A549 (cell line): Measurements from ENCODE around the gene INHBA. TPM values are rescaled to one million over a fixed set of nuclear protein-coding genes. Genes with fewer than 3 reads are reported as not detected.

Source experiments
- ATAC-seq, 2 experiments: fragments of 200-7000 bp in 1 of 2; fragments of >200 bp in 1 of 2; cut with Nextera tagmentation in 1 of 2; cut with Tn5 transposase in 1 of 2; 3 replicates each; pipeline versions ENCODE4 v1.8.0 to v1.9.1; 2018 to 2020; ENCODE audit warnings: mild to moderate bottlenecking in 1 of 2, moderate library complexity in 1 of 2
- CTCF ChIA-PET: fragments of 300-600 bp; sonication (Branson Sonifier 250); formaldehyde crosslinking; extraction: SDS; loops from one replicate; lab custom pipeline; 2021; ENCODE audit warnings: antibody characterized with exemption, inconsistent platforms; lab: Yijun Ruan, JAX
- POLR2A ChIA-PET: fragments of 350-600 bp; formaldehyde crosslinking; extraction: SDS; loops from one replicate; lab custom pipeline; 2021; ENCODE audit warnings: antibody characterized with exemption, inconsistent platforms; lab: Yijun Ruan, JAX
- DNase-seq, 2 experiments: peaks; one replicate each; pipeline versions ENCODE4 v3.0.0 to v3.0.0-alpha.2; 2011 to 2016; ENCODE audit warnings: low read depth in 1 of 2, low spot score in 1 of 2
- FAIRE-seq: peaks from 2 replicates; lab custom pipeline; 2011; peaks lifted over from hg19 to GRCh38; lab: Jason Lieb, UNC
- H3K27ac ChIP-seq, 2 experiments: fragments of >200 bp; sonication (Bioruptor Twin); formaldehyde crosslinking; 3 replicates each; pipeline ENCODE4 v1.5.1; 2016 to 2017
- H3K4me1 ChIP-seq: fragments of >200 bp; sonication (Bioruptor Twin); formaldehyde crosslinking; 3 replicates; pipeline ENCODE4 v1.6.1; 2016
- H3K4me2 ChIP-seq: fragments of >200 bp; sonication (Bioruptor Twin); formaldehyde crosslinking; 3 replicates; pipeline ENCODE4 v1.6.1; 2016
- H3K4me3 ChIP-seq: fragments of >200 bp; sonication (Bioruptor Twin); formaldehyde crosslinking; 3 replicates; pipeline ENCODE4 v1.5.1; 2016
- H3K9me3 ChIP-seq: fragments of >200 bp; sonication (Bioruptor Twin); formaldehyde crosslinking; 3 replicates; pipeline ENCODE4 v1.6.1; 2016
- BCL3 ChIP-seq: fragments of >200 bp; sonication (Bioruptor Twin); formaldehyde crosslinking; IDR thresholded peaks from 3 replicates; pipeline ENCODE4 v1.6.1; 2016
- CEBPB ChIP-seq, 2 experiments: fragments of >200 bp in 1 of 2; sonication (Bioruptor Twin) in 1 of 2; formaldehyde crosslinking in 1 of 2; IDR thresholded peaks; 2 replicates each; pipeline ENCODE4 v1.6.1; 2012 to 2016
- CTCF ChIP-seq: fragments of >200 bp; sonication (Bioruptor Twin); formaldehyde crosslinking; IDR thresholded peaks from 3 replicates; pipeline ENCODE4 v1.5.1; 2016
- E2F6 ChIP-seq: IDR thresholded peaks from 2 replicates; pipeline ENCODE4 v1.6.1; 2012; ENCODE audit warnings: low read depth, borderline replicate concordance
- FOSB ChIP-seq: fragments of 250-450 bp; sonication (Bioruptor Pico); IDR thresholded peaks from 2 replicates; pipeline ENCODE4 v1.5.0; 2020; ENCODE audit warnings: mild to moderate bottlenecking, moderate library complexity
- FOSL2 ChIP-seq, 2 experiments: fragments of 450-650 bp in 1 of 2; fragments of >200 bp in 1 of 2; sonication (Bioruptor Twin) in 1 of 2; formaldehyde crosslinking; IDR thresholded peaks; 2 replicates each; pipeline versions ENCODE4 v1.5.0 to v1.6.1; 2016 to 2020; ENCODE audit warnings: mild to moderate bottlenecking in 1 of 2, moderate library complexity in 1 of 2
- HMGXB4 ChIP-seq: fragments of 250-450 bp; sonication (Bioruptor Pico); IDR thresholded peaks from 2 replicates; pipeline ENCODE4 v1.5.0; 2021; ENCODE audit warnings: mild to moderate bottlenecking, moderate library complexity, borderline replicate concordance
- JUN ChIP-seq, 2 experiments: fragments of >200 bp; sonication (Bioruptor Twin); formaldehyde crosslinking; IDR thresholded peaks; 2 replicates in 1 of 2; 3 replicates in 1 of 2; pipeline ENCODE4 v1.6.1; 2016 to 2017
- MAX ChIP-seq: IDR thresholded peaks from 2 replicates; pipeline ENCODE4 v1.6.1; 2012
- MAZ ChIP-seq: fragments of 150-350 bp; IDR thresholded peaks from 2 replicates; pipeline ENCODE4 v1.6.1; 2014; ENCODE audit warnings: antibody characterized with exemption, low read depth, low read length, borderline replicate concordance
- POLR2A ChIP-seq: IDR thresholded peaks from 2 replicates; pipeline ENCODE4 v1.6.1; 2012; ENCODE audit warnings: mild to moderate bottlenecking, low read length
- RAD21 ChIP-seq, 2 experiments: fragments of >200 bp in 1 of 2; sonication (Bioruptor Twin) in 1 of 2; formaldehyde crosslinking in 1 of 2; IDR thresholded peaks in 1 of 2; conservative IDR thresholded peaks in 1 of 2; 2 replicates in 1 of 2; 3 replicates in 1 of 2; pipeline ENCODE4 v1.6.1; 2012 to 2018; ENCODE audit warnings: inconsistent platforms in 1 of 2
- REST ChIP-seq: fragments of 200-600 bp; sonication (generic); IDR thresholded peaks from 2 replicates; pipeline ENCODE4 v1.6.1; 2016; ENCODE audit warnings: antibody characterized with exemption, mild to moderate bottlenecking, moderate library complexity
- RFX5 ChIP-seq: fragments of 450-650 bp; IDR thresholded peaks from 2 replicates; pipeline ENCODE4 v1.7.1; 2014; ENCODE audit warnings: antibody characterized with exemption, mild to moderate bottlenecking, moderate library complexity
- TP53 ChIP-seq: fragments of 250-450 bp; sonication (Bioruptor Pico); IDR thresholded peaks from 2 replicates; pipeline ENCODE4 v1.5.0; 2021; ENCODE audit warnings: mild to moderate bottlenecking, moderate library complexity
- WGBS: methylation state at CpG from one replicate; pipeline ENCODE4 v1.1.6; 2017; ENCODE audit errors: missing lambda C conversion rate; 5-methylcytosine and 5-hydroxymethylcytosine counted together
- polyA plus RNA-seq, 4 experiments: library from polyadenylated mRNA; depleted of rRNA in 3 of 4; stranded (reverse); fragments of >200 nt; fragmentation: RNase III in 1 of 4; extraction: RNeasy Plus Mini Kit Qiagen cat#74134 plus additional on column Dnase treatment in 1 of 4; gene quantifications; 2 replicates in 3 of 4; 3 replicates in 1 of 4; pipeline ENCODE4 v1.2.3, GENCODE V29; 2011 to 2017

INHBA gene
- polyA plus RNA-seq, 2 of the 4 experiments (the other 2 are of a cell fraction) = 0.13 to 0.23 TPM

GRCh38 chr7:41720886-41721285, 18.0 kb upstream of the INHBA start:
- Histone ChIP-seq H3K4me1 (no peaks in the 10 kb centered on the region), H3K27ac (no peak overlapping the region), H3K4me3 (no peak overlapping the region), H3K4me2 (no peak overlapping the region), H3K9me3 (no peaks in the 10 kb centered on the region)
- no peak for FAIRE-seq
- WGBS = 0% methylated on average over 1 of the region's 1 CpG
- TF ChIP-seq POLR2A (no peak), TP53 (CRISPR knock-in tag) (no peak), REST (no peak), MAX (no peak), RFX5 (no peak), JUN (IDR thresholded peaks at IDR 0.05) (no peak), E2F6 (no peak), CEBPB (IDR thresholded peaks at IDR 0.05) (no peak), BCL3 (no peak), FOSL2 (IDR thresholded peaks at IDR 0.05) (no peak), FOSL2 (CRISPR knock-in tag; IDR thresholded peaks at IDR 0.05) (no peak), RAD21 (conservative IDR thresholded peaks at IDR 0.05 in 1 of 2, IDR thresholded peaks at IDR 0.05 in 1 of 2) (no peak), CTCF (no peak), MAZ (no peak), FOSB (CRISPR knock-in tag) (no peak)
- ChIA-PET POLR2A (no interaction called here), CTCF (no interaction called here)
- no peak for ATAC-seq
- no peak for DNase-seq

GRCh38 chr7:41720046-41720445, 17.2 kb upstream of the INHBA start:
- DNase-seq = no peak
- no peak for TF ChIP-seq HMGXB4 (CRISPR knock-in tag)
- TF ChIP-seq, all 56 proteins: peak for 0
- no peaks in the 10 kb centered on the region for H3K4me1 ChIP-seq
- ATAC-seq (no peak), FAIRE-seq (no peak)
- no peak overlapping the region for H3K27ac ChIP-seq
- ChIA-PET CTCF (no interaction called here), POLR2A (no interaction called here)
- 13% methylated on average over 4 of the region's 4 CpGs for WGBS
- no peaks in the 10 kb centered on the region for H3K9me3 ChIP-seq
- H3K4me3 ChIP-seq = no peak overlapping the region
- no peak overlapping the region for H3K4me2 ChIP-seq
